Measurements from ENCODE around the gene RHBDL2. TPM values are rescaled to one million over a fixed set of nuclear protein-coding genes. Genes with fewer than 3 reads are reported as not detected.
"Not testable (repeated sequence)": the region's sequence is repeated elsewhere in the genome, so short reads cannot be mapped to it uniquely, and the experiment has no call there.

Gene RHBDL2
- polyA plus RNA-seq, 10 donors: 0.35 to 1.3 (median 0.82) TPM

DNA sequence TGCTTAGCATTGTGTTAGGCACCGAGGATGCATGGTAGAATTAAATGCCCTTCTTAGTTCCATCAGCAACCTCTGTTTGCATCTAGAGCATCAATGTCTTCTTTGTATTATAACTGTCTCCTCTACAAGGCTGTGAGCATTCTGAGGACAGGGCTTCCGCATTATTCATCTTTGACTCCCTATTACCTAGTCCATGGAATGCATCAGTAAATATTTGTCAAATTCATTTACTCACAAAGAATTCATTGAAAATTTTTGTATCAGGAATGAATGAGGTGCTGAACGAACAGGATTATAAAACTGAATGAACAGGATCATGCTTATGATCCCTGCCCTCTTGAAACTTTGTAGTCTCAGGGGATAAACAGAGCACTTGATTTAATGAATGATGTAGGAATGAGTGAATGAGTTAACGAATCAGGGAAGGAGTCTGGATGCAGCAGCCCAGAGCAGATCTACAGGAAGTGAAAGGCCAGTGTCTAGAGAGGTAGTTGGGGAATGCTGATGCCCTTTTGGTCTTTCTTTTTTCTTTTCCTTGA is 2.8 kb downstream of the RHBDL2 start:
- no peak for DNase-seq

GRCh38 chr1:38932571-38932970 is 9.1 kb downstream of the RHBDL2 start:
- DNase-seq: no peak

DNA sequence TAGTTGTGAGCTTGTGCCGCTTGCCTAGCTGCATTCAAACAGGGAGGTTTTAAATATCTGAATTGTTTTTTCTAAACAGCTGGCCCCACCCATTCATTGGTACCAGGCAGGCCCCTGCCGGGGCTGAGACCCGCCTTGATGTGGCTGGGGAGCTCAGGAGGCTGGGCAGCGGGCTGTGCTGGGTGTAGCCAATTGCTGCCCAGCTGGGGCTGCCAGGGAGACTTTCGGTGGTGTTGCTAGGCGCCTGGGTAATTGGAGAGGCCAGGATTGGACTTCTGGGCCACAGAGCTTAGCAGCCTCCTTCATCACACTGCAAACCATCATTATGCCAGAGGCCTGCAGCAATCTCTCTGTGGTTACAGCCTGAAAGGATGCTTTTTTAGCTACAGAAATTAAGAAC is 12.2 kb downstream of the RHBDL2 start:
- peak in 1 of 3 donors; percentile 20 for DNase-seq

- DNase-seq: peak in 2 of 3 donors; percentile 4 to 10
Measured at GRCh38 chr1:38929054-38929453, 12.6 kb downstream of the RHBDL2 start.

GRCh38 chr1:38926091-38926490 is 15.5 kb downstream of the RHBDL2 start:
- DNase-seq: no peak

DNA sequence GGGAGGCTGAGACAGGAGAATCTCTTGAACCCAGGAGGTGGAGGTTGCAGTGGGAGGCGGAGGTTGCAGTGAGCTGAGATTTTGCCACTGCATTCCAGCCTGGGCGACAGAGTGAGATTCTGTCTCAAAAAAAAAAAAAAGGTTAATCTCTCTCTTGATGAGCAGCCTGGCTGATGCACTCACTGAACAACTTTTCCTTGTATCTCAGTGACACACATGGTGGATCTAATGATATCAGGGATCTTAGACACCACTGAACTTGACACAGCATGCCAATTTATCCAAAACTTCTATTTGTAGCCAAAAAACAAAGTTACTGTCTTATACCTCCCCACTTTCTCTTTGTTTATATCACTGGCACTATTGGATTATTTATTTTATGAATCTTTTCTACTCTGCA is 16.2 kb downstream of the RHBDL2 start:
- no peak for DNase-seq

DNA sequence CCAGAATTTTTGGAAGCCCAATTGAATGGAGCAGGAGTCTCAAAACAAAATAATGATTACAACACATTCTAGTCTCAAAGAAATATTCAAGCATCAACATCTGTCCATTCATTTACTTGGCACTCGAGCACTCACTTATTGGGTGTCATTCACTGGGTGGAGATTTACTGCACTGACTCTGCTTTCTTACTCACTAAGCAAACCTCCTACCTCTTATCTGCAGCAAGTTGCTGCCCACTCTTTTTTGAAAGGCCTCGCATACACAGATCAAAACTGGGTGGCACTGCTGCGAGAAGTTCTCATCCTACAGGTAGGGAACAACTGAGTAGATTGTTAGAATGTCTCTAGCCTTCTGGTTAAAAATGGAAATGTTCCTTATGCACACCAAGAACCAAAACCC is 18.0 kb downstream of the RHBDL2 start:
- DNase-seq: no peak

DNA sequence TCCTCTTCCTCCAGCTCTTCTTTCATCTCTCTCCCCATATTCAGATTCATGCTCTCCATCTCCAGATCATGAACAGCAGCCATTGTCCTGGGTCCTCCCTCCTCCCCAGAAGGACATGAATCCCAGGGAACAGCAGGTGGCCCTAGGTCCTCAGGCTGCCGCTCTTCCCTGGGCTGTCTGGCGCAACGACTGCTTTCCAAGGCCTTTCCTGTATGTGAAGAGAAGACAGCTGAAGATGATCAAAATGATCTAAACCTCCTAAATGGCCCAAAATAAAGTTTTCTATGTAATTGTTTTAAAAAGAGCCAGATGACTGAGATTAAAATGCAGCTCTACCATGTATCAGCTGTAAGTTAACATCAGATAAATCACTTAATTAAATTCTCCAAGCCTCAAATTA is 22.5 kb downstream of the RHBDL2 start:
- peak in 2 of 3 donors; percentile 6 to 15 for DNase-seq

- no peak for DNase-seq
Measured at GRCh38 chr1:38918568-38918967, 23.1 kb downstream of the RHBDL2 start.

GRCh38 chr1:38917772-38918171 is 23.9 kb downstream of the RHBDL2 start:
- DNase-seq: no peak

GRCh38 chr1:38917337-38917736 is 24.3 kb downstream of the RHBDL2 start:
- no peak for DNase-seq

GRCh38 chr1:38915352-38915948 is 26.2 kb downstream of the RHBDL2 start:
- no peak for DNase-seq

- DNase-seq: not testable (repeated sequence)
Measured at GRCh38 chr1:38914908-38915307, 26.7 kb downstream of the RHBDL2 start.

DNA sequence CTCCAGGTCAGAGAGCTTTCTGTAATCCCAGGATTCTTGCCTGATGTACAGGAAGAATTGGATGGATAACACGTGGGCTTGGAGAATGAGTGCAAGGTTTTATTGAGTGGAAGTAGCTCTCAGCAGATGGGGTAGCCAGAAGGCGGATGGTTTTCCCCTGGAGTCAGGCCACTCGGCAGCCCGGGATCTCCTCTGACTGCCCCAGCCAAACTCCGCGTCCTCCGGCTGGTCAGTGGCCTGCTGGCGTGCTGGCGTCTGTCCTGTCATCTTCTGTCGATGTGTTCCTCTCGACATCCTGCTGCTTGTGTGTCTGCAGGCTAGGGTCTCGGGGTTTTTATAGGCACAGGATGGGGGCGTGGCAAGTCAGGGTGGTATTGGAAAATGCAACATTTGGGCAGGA is 32.8 kb downstream of the RHBDL2 start:
- DNase-seq: no peak

GRCh38 chr1:38905985-38906384 is 35.6 kb downstream of the RHBDL2 start:
- no peak for DNase-seq

DNA sequence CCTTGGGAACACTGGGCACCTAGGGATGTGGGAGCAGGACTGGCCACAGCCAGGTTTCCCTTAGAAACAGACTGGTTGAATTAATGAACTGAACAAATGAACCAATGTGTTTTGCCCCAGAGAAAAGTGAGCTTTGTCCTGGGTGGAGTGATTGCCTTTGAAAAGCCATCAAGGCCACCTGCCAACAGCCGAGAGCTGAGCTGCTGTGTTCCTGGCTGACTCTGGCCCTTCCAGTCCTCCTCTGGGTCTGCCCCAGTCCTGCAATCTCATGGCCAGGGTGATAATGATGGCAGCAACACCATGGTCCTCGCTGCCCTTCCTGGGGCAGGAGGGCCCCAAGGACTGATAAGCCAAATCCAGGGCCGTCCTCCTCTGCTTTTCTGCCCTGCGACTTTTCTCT is 42.1 kb downstream of the RHBDL2 start:
- DNase-seq: no peak

DNA sequence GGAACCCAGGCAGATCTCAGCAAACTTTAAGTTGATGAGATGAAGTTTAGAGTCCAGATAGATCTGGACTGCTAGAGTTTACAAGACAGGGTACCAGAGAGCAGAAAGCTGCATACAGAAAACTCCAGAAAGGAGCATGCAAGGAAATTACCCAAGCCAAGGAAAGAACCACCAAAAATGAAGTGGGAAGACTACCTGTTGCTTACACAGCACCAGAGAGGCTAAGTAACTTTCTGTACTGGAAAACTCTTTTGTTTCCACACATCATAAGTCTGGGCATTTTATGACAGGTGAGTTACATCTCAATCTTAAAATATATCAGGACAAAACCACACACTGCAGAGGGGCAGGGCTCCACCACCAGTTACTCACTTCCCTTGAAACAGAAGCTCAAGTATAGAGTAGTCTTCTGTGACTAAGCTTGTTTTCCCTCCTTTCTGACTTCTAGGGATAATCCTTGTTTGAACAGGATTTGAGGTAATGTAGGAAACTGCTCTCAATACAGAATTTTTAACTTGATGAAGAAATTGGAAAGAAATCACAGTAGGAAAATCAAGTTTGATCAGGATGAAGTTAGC is 42.9 kb downstream of the RHBDL2 start:
- DNase-seq: no peak

DNA sequence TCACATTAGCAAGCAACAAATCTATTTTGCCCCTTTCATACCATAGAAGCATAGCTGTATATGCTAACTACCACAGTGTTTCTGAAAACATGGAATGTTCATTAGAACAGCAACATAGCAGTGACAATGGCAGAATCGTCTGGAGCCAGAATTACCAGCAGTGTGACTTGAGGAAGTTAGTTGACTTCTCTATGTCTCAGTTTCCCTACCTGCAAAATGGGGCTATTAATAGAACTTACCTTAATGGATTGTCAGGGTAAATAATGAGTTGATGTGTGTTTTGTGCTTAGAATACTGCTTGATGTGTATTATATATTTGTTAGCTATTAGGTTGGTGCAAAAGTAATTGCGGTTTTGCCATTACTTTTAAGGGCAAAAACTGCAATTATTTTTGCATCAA is 45.5 kb downstream of the RHBDL2 start:
- no peak for DNase-seq

- DNase-seq: no peak
Measured at GRCh38 chr1:38892976-38893375, 48.7 kb downstream of the RHBDL2 start.

DNA sequence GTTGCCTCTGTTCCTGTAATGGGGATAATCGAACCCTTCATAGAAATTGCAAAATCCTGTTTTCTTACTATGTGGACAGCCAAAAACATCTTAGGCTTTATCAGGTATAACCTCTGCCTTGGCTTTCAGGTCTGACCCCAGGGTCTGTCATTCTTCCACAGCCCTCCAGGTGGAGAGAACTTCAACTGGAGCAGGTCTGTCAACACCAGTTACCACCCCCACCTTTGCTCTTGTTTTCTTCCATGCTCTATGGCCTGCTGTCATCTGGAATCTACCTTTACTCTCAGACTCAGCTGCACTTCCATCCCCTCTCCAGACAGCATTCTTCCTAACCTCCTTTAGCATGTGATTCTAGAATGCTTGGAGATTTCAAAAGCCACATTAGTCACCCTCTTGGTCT is 49.9 kb downstream of the RHBDL2 start:
- DNase-seq: no peak

- no peak for DNase-seq
Measured at GRCh38 chr1:38889589-38889988, 52.0 kb downstream of the RHBDL2 start.

GRCh38 chr1:38888423-38889333 is 53.0 kb downstream of the RHBDL2 start:
- no peak for DNase-seq

DNA sequence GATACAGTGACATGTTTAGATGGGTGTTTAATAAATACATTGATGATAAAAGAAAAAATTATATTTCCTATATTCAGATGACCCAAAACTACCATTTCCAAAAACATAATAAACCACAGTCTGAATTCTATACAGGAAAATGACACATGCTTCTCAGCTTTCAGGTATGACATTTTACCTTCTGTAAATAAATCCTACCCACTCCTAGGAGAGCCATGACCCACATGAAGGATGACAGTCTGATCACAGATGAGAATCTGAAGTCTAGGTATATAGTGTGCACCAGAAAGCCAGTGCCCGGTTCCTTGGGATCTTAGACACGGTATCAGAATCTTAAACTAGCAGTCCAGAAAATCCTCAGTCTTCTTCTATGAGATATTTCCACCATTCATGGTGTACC is 56.5 kb downstream of the RHBDL2 start:
- no peak for DNase-seq

Data from muscle of back (tissue), 11 donors.